Suprapubic skin (tissue), 3 donors: ENCODE measurements around the gene SMPD3.

Experiments
- CTCF ChIP-seq, 2 donors: fragments of 200-600 bp in 1 of 2; fragments of 450-650 bp in 1 of 2; sonication (generic) in 1 of 2; IDR thresholded peaks; one replicate each; pipeline ENCODE4 v1.5.1; 2016 to 2019; ENCODE audit warnings: antibody characterized with exemption in 2 of 2, mild to moderate bottlenecking in 1 of 2, moderate library complexity in 1 of 2
- POLR2A ChIP-seq, 2 donors: fragments of 450-650 bp; IDR thresholded peaks; one replicate each; pipeline ENCODE4 v1.6.1; 2017; ENCODE audit warnings: antibody characterized with exemption in 2 of 2, mild to moderate bottlenecking in 2 of 2, moderate library complexity in 2 of 2

GRCh38 chr16:68331879-68332410, 116.4 kb downstream of the SMPD3 start:
- TF ChIP-seq CTCF (IDR thresholded peaks at IDR 0.05) = no peak
- no peak for TF ChIP-seq POLR2A (IDR thresholded peaks at IDR 0.05)
